ENCODE results near the gene DRC3.
A peak's percentile ranks its signal among the peaks of the same experiment; 100 is the strongest.

DRC3 gene

GRCh38 chr17:18025241-18025944 lies 52.7 kb downstream of the DRC3 start:
- no peak for DNase-seq

DNA sequence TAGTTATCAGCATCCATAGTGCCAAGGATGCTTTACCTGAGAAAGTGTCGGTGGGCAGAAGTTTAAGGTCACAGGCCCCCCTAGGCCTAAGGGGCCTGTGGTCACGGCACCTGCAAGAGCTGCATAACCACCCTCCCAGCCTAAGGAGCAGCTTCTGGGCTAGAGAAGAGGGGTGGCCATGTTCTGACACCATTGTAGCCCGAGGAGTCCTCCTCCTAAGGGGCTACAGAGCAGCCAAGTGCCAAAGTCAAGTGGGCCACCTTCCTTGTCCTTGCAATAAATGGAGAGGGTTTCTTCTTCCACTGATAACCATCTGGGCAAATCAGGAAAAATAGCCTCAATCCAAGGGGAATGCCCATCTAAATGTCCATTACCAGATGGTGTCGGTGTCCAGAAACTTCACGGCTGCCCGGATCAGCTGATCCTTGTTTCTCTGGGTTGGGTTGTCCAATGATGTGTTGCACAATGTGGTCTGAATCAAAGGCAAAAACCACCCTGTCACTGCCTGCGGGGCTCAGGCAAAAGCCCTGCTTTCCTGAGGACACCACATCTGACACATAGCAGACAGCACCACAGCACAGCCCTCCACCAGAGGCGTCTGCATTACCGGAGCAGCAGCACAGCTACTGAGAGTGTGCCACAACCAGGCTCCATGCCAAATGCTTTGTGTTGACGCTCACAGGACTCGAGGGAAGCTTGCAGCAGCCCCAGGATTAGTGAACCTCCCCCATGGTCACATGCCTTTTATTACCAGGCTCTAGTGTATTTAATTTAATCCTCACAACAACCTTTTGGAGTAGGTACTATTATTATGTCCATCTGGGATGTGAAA lies 53.5 kb downstream of the DRC3 start:
- DNase-seq = no peak

GRCh38 chr17:18027280-18027679 lies 54.6 kb downstream of the DRC3 start:
- DNase-seq = peak; percentile 87

DNA sequence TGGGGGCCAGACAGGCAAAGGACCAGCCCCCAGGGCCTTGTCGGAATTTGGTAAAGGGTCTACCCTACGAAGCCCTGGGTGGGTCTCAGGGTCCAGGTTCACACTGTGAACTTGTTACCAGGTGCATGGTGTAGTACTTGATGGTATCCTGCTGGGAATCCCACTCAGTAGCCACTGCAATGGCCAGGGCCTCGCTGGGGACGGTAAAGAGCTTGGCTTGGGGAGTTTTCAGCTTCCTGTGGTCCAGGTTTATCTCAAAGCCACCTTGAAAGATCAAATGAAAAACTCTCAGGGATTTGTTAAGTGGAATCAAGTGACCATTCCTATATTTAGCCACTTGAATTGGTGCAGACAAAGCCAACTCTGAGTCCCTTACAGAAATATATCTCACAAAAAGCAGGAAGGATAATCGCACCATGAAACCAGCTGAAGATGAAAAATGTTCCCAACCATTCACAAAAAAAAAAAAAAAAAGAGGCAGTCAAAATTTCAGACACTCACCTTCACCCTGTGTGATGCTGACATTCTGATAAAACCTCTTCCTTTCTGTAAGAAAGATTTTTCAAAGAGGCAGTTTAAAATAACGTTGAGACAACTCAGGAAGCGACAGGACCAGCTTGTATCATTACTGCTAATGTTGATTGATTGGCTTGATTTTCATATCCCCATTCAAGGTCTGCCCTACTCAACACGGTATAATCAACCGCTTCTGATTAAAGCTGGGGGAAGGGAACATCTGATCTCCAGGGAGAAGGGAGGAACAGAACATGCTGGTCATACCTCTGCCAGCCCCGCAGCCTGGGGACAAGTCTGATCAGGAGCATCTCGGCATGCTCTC lies 55.7 kb downstream of the DRC3 start:
- DNase-seq = peak; percentile 92

GRCh38 chr17:18028952-18029540 lies 56.4 kb downstream of the DRC3 start:
- peak; percentile 63 for DNase-seq

GRCh38 chr17:18031955-18032354 lies 59.3 kb downstream of the DRC3 start:
- DNase-seq = no peak

DNA sequence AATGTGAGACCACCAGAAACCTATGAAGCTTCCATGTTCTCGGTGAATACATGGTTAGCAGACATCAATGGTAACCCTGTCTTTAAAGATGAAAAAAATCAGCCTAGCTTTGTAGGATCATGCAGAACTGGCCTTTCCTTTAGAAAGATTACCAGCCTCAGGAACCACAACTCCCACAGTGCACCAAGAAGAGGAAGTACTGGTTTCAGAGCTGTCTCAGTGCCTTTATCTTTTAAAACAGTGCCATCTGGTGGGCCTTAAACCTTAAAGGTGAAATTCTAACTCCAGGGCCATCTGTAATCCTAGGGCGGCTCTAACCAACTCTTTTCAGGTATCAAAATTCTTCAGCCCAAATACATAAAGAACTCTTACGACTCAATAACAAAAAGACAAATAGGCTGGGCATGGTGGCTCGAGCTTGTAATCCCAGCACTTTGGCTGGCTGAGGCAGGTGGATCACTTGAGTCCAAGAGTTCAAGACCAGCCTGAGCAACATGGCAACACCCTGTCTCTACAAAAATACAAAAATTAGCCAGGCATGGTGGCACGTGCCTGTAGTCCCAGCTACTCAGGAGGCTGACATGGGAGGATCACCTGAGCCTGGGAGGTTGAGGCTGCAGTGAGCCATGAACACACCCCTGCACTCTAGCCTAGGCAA lies 60.9 kb downstream of the DRC3 start:
- DNase-seq = peak; percentile 89

DNA sequence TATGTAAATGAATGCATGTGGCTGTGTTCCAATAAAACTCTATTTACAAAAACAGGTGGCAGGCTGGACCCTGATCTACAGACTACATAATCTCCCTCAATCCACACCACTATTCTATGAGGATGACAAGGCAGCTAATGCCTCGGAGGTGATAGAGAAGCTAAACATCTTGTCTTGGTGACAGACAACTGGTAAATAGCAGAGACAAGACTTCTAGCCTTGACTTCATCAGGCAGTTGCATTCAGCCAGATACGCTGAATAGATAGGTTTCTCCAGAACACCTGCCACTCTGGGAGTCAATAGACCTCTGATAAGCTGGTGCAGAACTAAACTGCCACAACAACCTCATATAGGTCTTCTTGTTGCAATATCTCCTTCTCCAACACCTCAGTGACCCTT lies 63.0 kb downstream of the DRC3 start:
- DNase-seq = no peak

- DNase-seq = no peak
Observed at GRCh38 chr17:18037486-18037885, 64.8 kb downstream of the DRC3 start.

- DNase-seq = no peak
Observed at GRCh38 chr17:18038149-18038850, 65.6 kb downstream of the DRC3 start.

- peak; percentile 99 for DNase-seq
Observed at GRCh38 chr17:18038861-18039534, 66.3 kb downstream of the DRC3 start, which contains the start of the genes ATPAF2 and GID4. ATPAF2 (minus strand) TSS chr17:18039168; CDS start chr17:18039013, 155 bp downstream. GID4 (plus strand) TSS chr17:18039408; CDS start chr17:18039465, 57 bp downstream.

GRCh38 chr17:18039535-18040260 lies 67.0 kb downstream of the DRC3 start:
- no peak for DNase-seq

DNA sequence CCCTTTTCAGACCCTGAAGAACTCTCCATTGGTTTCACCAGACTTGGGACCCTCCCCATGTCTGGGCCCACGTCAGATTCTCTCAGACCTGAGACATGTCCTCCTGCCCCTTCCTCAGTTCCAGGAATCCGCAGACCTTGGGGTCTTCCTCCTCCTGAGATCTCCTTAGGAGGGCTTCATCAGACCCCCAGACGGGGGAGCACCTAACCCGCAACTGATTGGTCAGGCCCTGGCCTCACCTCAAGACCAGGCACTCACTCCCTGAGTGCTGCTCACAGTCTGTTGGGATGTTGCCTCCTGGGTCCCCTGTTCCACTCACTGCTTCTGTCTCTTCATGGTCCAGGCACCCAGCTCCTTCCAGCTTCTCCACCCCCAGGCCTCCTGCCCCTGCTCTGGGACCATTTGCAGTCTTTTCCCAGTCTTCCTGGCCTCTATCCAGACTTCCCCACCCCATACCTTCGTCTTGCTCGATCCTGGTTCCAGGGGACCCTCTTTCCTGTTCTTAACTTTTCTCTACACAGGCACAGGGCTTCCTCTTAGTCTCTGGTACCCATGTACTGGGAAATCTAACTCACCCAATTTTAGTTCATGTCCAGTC lies 67.7 kb downstream of the DRC3 start:
- DNase-seq = no peak

- no peak for DNase-seq
Observed at GRCh38 chr17:18041776-18042175, 69.1 kb downstream of the DRC3 start.

DNA sequence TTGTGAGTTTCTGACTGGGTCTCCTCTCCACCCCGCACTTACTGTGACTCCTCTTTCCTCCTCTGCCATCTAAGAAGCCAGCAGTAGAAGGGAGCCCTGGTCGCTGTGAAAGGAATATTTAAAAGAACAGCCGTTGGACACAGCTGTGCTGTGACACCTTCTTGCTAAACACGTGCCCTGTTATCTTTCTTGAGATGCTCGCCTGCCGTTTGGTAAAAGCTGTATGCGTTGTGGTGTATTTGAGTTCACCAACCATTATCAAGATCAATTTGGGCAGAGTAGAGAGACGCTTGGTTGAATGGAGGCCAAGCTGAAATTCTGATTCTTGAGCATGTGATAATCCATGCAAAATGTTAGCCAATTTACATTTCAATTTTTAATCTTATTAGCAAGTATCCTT lies 70.3 kb downstream of the DRC3 start:
- DNase-seq = no peak

DNA sequence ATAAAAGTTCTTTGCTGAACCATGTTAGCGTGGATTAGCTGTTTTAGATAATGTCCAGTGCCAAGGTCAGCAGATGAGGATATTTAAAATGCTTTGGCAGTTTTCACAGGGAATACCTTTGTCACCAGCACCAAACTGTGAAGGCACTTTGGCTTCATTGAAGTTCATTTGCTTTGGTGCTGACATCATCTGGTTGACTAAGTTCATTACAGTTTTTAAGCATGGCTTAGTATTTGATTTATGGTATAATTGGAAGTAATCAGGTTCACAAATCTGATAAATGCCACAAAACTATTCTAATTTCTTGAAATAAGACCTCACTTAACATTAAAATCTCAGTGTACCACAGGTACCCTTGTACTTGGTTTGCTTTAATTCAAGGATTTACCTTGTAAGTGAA lies 70.8 kb downstream of the DRC3 start:
- DNase-seq = no peak

GRCh38 chr17:18044609-18045008 lies 71.9 kb downstream of the DRC3 start:
- DNase-seq = no peak

- no peak for DNase-seq
Observed at GRCh38 chr17:18045691-18046350, 73.2 kb downstream of the DRC3 start.

DNA sequence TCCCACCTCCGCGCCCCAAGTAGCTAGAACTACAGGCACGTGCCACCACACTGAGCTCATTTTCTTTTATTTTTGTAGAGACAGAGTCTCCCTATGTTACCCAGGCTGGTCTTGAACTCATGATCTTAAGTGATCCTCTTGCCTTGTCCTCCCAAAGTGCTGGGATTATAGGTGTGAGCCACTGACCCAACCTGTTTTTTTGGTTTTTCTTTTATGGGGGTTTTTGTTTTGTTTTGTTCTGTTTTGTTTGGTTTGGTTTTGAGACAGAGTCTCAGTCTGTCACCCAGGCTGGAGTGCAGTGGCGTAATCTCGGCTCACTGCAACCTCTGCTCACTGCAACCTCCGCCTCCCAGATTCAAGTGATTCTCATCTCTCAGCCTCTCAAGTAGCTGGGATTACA lies 82.9 kb downstream of the DRC3 start:
- DNase-seq = no peak
